HepG2 (cell line): ENCODE results near the gene CCDC85C. TPM values are rescaled to one million over a fixed set of nuclear protein-coding genes. Genes with fewer than 3 reads are reported as not detected.

ENCODE experiments used
- ATAC-seq: fragments of 200-7000 bp; cut with Tn5 transposase; 3 replicates; pipeline ENCODE4 v1.9.1; 2020; ENCODE audit warnings: mild to moderate bottlenecking, moderate library complexity
- BruUV-seq: library from RNA; stranded (reverse); fragments of 400-500 nt; replicated peaks from 2 replicates; lab custom pipeline; 2021; lab: Mats Ljungman, UMichigan
- CTCF ChIA-PET: fragments of 300-600 bp; formaldehyde crosslinking; extraction: SDS; loops from one replicate; lab custom pipeline; 2021; ENCODE audit warnings: low total read pairs, inconsistent platforms, low intra/inter-chr PET ratio; lab: Yijun Ruan, JAX
- POLR2A ChIA-PET: fragments of 350-600 bp; sonication (Branson Sonifier 250); formaldehyde crosslinking; loops from one replicate; lab custom pipeline; 2020; ENCODE audit warnings: antibody characterized with exemption, inconsistent platforms; lab: Yijun Ruan, JAX
- DNase-seq: peaks from one replicate; pipeline ENCODE4 v3.0.0-alpha.2; 2015; ENCODE audit warnings: low spot score
- FAIRE-seq: peaks from 3 replicates; lab custom pipeline; 2011; peaks lifted over from hg19 to GRCh38; lab: Jason Lieb, UNC
- H2AFZ ChIP-seq: one replicate; pipeline ENCODE4 v1.6.1; 2011; ENCODE audit warnings: low read length, inconsistent platforms
- H3K27ac ChIP-seq: fragments of 300-600 bp; 3 replicates; pipeline ENCODE4 v1.8.0; 2011; ENCODE audit warnings: mixed run types, mild to moderate bottlenecking, mixed read lengths, low read length, inconsistent platforms; ENCODE audit not compliant: insufficient read depth; ENCODE audit errors: extremely low read length
- H3K27me3 ChIP-seq, 2 experiments: fragments of 200-600 bp in 1 of 2; 2 replicates in 1 of 2; 3 replicates in 1 of 2; pipeline versions ENCODE4 v1.6.0 to v1.8.0; 2011; ENCODE audit warnings: low read length in 2 of 2, mild to moderate bottlenecking in 2 of 2, moderate library complexity in 2 of 2, inconsistent platforms in 1 of 2; ENCODE audit not compliant: insufficient read depth in 2 of 2, control insufficient read depth in 1 of 2
- H3K36me3 ChIP-seq, 2 experiments: fragments of 200-600 bp in 1 of 2; replicated peaks in 1 of 2; 2 replicates in 1 of 2; 3 replicates in 1 of 2; pipeline versions ENCODE4 v1.5.1 to v1.8.0; 2011; ENCODE audit warnings: low read length in 2 of 2, inconsistent platforms in 1 of 2; ENCODE audit not compliant: insufficient read depth in 2 of 2, control insufficient read depth in 1 of 2
- H3K4me1 ChIP-seq: 2 replicates; pipeline ENCODE4 v1.5.1; 2012; ENCODE audit warnings: low read length, inconsistent platforms; ENCODE audit not compliant: insufficient read depth
- H3K4me2 ChIP-seq: 2 replicates; pipeline ENCODE4 v1.6.0; 2011; ENCODE audit warnings: low read depth, low read length, inconsistent platforms
- H3K4me3 ChIP-seq, 3 experiments: fragments of 200-600 bp in 1 of 3; sonication (generic), shearing (Covaris generic) in 1 of 3; replicated peaks in 1 of 3; 2 replicates each; pipeline ENCODE4 v1.5.1; 2011 to 2016; ENCODE audit warnings: low read length in 3 of 3, inconsistent platforms in 2 of 3, low read depth in 2 of 3, mild to moderate bottlenecking in 2 of 3, control low read depth in 1 of 3, mixed read lengths in 1 of 3; ENCODE audit not compliant: insufficient read depth in 1 of 3
- H3K79me2 ChIP-seq: one replicate; pipeline ENCODE4 v1.6.1; 2011; ENCODE audit warnings: low read length, inconsistent platforms; ENCODE audit not compliant: insufficient read depth
- H3K9ac ChIP-seq: 2 replicates; pipeline ENCODE4 v1.6.0; 2011; ENCODE audit warnings: mild to moderate bottlenecking, low read depth, low read length, inconsistent platforms; ENCODE audit not compliant: insufficient read depth
- H3K9me3 ChIP-seq: 2 replicates; pipeline ENCODE4 v1.5.1; 2012; ENCODE audit warnings: mild to moderate bottlenecking, low read length
- H4K20me1 ChIP-seq: 2 replicates; pipeline ENCODE4 v1.6.0; 2011; ENCODE audit warnings: inconsistent platforms, mild to moderate bottlenecking, low read length, moderate library complexity; ENCODE audit not compliant: insufficient read depth
- AFF4 ChIP-seq: sonication (generic); formaldehyde crosslinking; IDR thresholded peaks from 2 replicates; pipeline ENCODE4 v1.4.0; 2020; ENCODE audit warnings: missing genetic modification reagents
- ATF1 ChIP-seq: IDR thresholded peaks from 2 replicates; pipeline ENCODE4 v1.6.1; 2016; ENCODE audit warnings: mild to moderate bottlenecking, control low read depth
- ATF6 ChIP-seq: sonication (generic); formaldehyde crosslinking; conservative IDR thresholded peaks from 2 replicates; pipeline ENCODE4 v1.4.0; 2020; ENCODE audit warnings: missing genetic modification reagents
- PAXIP1 ChIP-seq: sonication (generic); formaldehyde crosslinking; conservative IDR thresholded peaks from 2 replicates; pipeline ENCODE4 v1.4.0; 2020; ENCODE audit warnings: mild to moderate bottlenecking, missing genetic modification reagents, moderate library complexity
- PCBP2 ChIP-seq: fragments of 200-400 bp; formaldehyde crosslinking; optimal IDR thresholded peaks from 2 replicates; pipeline ENCODE3; 2018; ENCODE audit warnings: low read length, low read depth; ENCODE audit not compliant: poor library complexity, severe bottlenecking
- RARA ChIP-seq: IDR thresholded peaks from 2 replicates; pipeline ENCODE4 v1.6.1; 2016; ENCODE audit warnings: missing genetic modification reagents, missing compliant biosample characterization
- SPEN ChIP-seq: sonication (generic); formaldehyde crosslinking; IDR thresholded peaks from 2 replicates; pipeline ENCODE4 v1.5.1; 2020; ENCODE audit warnings: low read depth, mild to moderate bottlenecking, missing genetic modification reagents
- STAG1 ChIP-seq: sonication (generic); formaldehyde crosslinking; IDR thresholded peaks from 2 replicates; pipeline ENCODE4 v1.4.0; 2020; ENCODE audit warnings: missing genetic modification reagents
- ZBTB33 ChIP-seq: sonication (generic); formaldehyde crosslinking; IDR thresholded peaks from 2 replicates; pipeline ENCODE4 v1.4.0; 2020; ENCODE audit warnings: missing genetic modification reagents
- ZFY ChIP-seq: sonication (generic); formaldehyde crosslinking; IDR thresholded peaks from 2 replicates; pipeline ENCODE4 v1.4.0; 2020; ENCODE audit warnings: missing genetic modification reagents
- ZNF468 ChIP-seq: sonication (generic); formaldehyde crosslinking; IDR thresholded peaks from 2 replicates; pipeline ENCODE4 v1.8.0; 2022; ENCODE audit warnings: mild to moderate bottlenecking, moderate library complexity, missing genetic modification reagents
- WGBS: methylation state at CpG from one replicate; pipeline ENCODE4 v1.1.6; 2017; ENCODE audit warnings: low lambda C conversion rate; 5-methylcytosine and 5-hydroxymethylcytosine counted together
- in situ Hi-C: cut with HindIII; loops from 2 replicates; pipeline ENCODE4 v1.10.0; 2017; ENCODE audit warnings: low pct_unique_long_range_greater_than_20kb; ENCODE audit not compliant: extremely low pct_ligation_motif_present
- intact Hi-C: fragments of 100-400 bp; cut with micrococcal nuclease; formaldehyde crosslinking; loops from one replicate; pipeline ENCODE4 v1.10.0; 2022; ENCODE audit not compliant: unreplicated experiment
- polyA plus RNA-seq, 8 experiments: library from polyadenylated mRNA; depleted of rRNA in 3 of 8; stranded (reverse) in 7 of 8; unstranded in 1 of 8; fragments of >200 nt; fragmentation: Illumina TruSeq in 4 of 8; extraction: Trizol in 4 of 8; gene quantifications; 2 replicates each; pipeline versions ENCODE4 v1.2.1 to v1.2.3, GENCODE V29; 2011 to 2016; ENCODE audit warnings: low read depth in 4 of 8, missing spikeins in 1 of 8, mixed read lengths in 1 of 8; ENCODE audit not compliant: insufficient read depth in 1 of 8
- total RNA-seq, 5 experiments: library from RNA; depleted of rRNA; stranded (reverse); fragments of >200 nt; fragmentation: Illumina TruSeq; extraction: Trizol; gene quantifications; 2 replicates each; pipeline ENCODE4 v1.2.3, GENCODE V29; 2016; ENCODE audit warnings: low read depth in 1 of 5
- TF ChIP-seq, protein P1 (sequence below): sonication (generic); IDR thresholded peaks from 2 replicates; pipeline ENCODE4 v1.6.1; 2016; ENCODE audit warnings: low read depth, borderline replicate concordance

Gene CCDC85C
- total and polyA plus RNA-seq, 2 of the 13 experiments (the other 11 are each of a cell fraction or from before 2014, with no cell fraction given): 18.8 to 43.8 TPM

DNA sequence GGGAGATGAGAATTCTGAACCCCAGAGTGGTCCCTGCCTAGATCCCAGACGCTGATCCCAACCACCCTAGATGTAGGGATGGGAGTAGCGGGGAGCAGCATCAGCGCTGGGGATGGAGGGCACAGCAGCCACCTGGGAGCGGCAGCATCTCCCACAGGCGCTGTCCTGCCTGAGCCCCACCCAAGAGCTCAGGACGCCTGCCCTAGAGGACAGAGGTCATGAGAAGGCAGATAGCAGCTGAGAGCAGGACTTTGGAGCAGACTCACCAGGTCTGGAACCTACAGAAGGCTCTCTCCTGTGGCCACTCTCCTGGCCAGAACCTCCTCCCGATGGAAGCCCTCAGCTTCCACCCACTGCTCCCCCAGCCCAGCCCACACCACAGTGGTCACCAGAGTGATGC, 7.2 kb downstream of the CCDC85C start:
- in situ Hi-C loops (no loop called here), intact Hi-C loops (no loop called here)
- ChIA-PET POLR2A (no interaction called here), CTCF (no interaction called here)
- no peak overlapping the region for H2AFZ ChIP-seq
- no TSS peak for BruUV-seq
- DNase-seq (no peak), FAIRE-seq (no peak), ATAC-seq (peak; percentile 17)
- H3K4me1 ChIP-seq: peaks cover 73% of the 10 kb centered on the region
- WGBS: 100% methylated on average over 4 of the region's 7 CpGs
- no peak overlapping the region for H3K9ac ChIP-seq
- peaks cover 4 to 12% of the 10 kb centered on the region in 2 experiments; a peak in 3 of 5 replicates for H3K36me3 ChIP-seq
- H3K27me3 ChIP-seq: no peaks in the 10 kb centered on the region
- H3K4me2 ChIP-seq: peak overlapping the region; percentile 18; the same call in 1 of the 2 replicates
- peaks cover 98% of the 10 kb centered on the region for H3K79me2 ChIP-seq
- H3K9me3 ChIP-seq: no peaks in the 10 kb centered on the region
- peaks cover 52% of the 10 kb centered on the region for H4K20me1 ChIP-seq
- H3K27ac ChIP-seq: no peak overlapping the region
- H3K4me3 ChIP-seq: no peak overlapping the region
- TF ChIP-seq PAXIP1 (CRISPR knock-in tag) (no peak), ATF6 (no peak), PCBP2 (no peak), SPEN (CRISPR knock-in tag) (peak; percentile 39; the same call in 1 of the 2 replicates), AFF4 (CRISPR knock-in tag) (no peak), ZFY (CRISPR knock-in tag) (no peak), ZBTB33 (peak; percentile 66; the same call in 1 of the 2 replicates), STAG1 (CRISPR knock-in tag) (no peak), ZNF468 (CRISPR knock-in tag) (no peak), RARA (CRISPR knock-in tag) (0 out of 2 replicates have a peak, but pooled peaks have one; percentile 11), ATF1 (CRISPR knock-in tag) (no peak)
- TF ChIP-seq, protein P1, sequence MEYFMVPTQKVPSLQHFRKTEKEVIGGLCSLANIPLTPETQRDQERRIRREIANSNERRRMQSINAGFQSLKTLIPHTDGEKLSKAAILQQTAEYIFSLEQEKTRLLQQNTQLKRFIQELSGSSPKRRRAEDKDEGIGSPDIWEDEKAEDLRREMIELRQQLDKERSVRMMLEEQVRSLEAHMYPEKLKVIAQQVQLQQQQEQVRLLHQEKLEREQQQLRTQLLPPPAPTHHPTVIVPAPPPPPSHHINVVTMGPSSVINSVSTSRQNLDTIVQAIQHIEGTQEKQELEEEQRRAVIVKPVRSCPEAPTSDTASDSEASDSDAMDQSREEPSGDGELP: peak; percentile 62; the same call in 1 of the 2 replicates
